ENCODE results near the gene WFDC10B. TPM values are rescaled to one million over a fixed set of nuclear protein-coding genes. Genes with fewer than 3 reads are reported as not detected.

WFDC10B gene
- total and polyA plus RNA-seq, 9 of the 15 experiments (the other 6 are each of a cell fraction or from before 2014, with no cell fraction given): not detected

GRCh38 chr20:45649312-45649863 is 55.4 kb downstream of the WFDC10B start:
- Histone ChIP-seq H3K27ac (ENCODE audit: extremely low read depth, low read depth, low read length) (no peak overlapping the region), H3K4me2 (ENCODE audit: insufficient read depth, low read length) (no peak overlapping the region), H3K4me1 (replicated peaks in 1 of 2; ENCODE audit: control insufficient read depth in 2 of 2, insufficient read depth in 2 of 2, low read length in 2 of 2) (no peaks in the 10 kb centered on the region), H3K9ac (ENCODE audit: insufficient read depth in 1 of 2, low read depth in 2 of 2, low read length in 2 of 2) (no peak overlapping the region), H3K9me3 (replicated peaks; ENCODE audit: control insufficient read depth, insufficient read depth, low read depth, low read length) (no peaks in the 10 kb centered on the region), H4K20me1 (replicated peaks; ENCODE audit: control insufficient read depth, insufficient read depth, low read length) (no peaks in the 10 kb centered on the region), H3K27me3 (ENCODE audit: control insufficient read depth in 2 of 2, insufficient read depth in 2 of 2, low read length in 2 of 2) (peaks cover 0 to 4% of the 10 kb centered on the region in 2 experiments; a peak in 1 of 5 replicates), H2AFZ (ENCODE audit: low read depth, low read length) (no peak overlapping the region), H3K4me3 (no peak overlapping the region), H3K36me3 (ENCODE audit: control insufficient read depth, insufficient read depth, low read length) (no peaks in the 10 kb centered on the region), H3K79me2 (ENCODE audit: control insufficient read depth, insufficient read depth, low read length) (no peaks in the 10 kb centered on the region), H3K9me1 (ENCODE audit: control insufficient read depth, insufficient read depth, low read length) (peaks cover 2% of the 10 kb centered on the region)
- ATAC-seq: no peak
- whole genome bisulfite sequencing (ENCODE audit: insufficient coverage, low coverage, missing lambda C conversion rate): 7% methylated on average over 6 of the region's 6 CpGs
- no peak for FAIRE-seq
- BruUV-seq (replicated peaks): no TSS peak
- no peak for DNase-seq (ENCODE audit: extremely low read depth in 1 of 4, low spot score in 3 of 4)
- in situ Hi-C loops (cut with MboI) (no loop called here), intact Hi-C loops (cut with micrococcal nuclease) (no loop called here)
- CTCF ChIA-PET (ENCODE audit: low intra/inter-chr PET ratio): no interaction called here
- POLR2A ChIA-PET: no interaction called here
- TF ChIP-seq GTF2B (IDR thresholded peaks at IDR 0.05; ENCODE audit: extremely low read depth, insufficient read length) (no peak), SPI1 (IDR thresholded peaks at IDR 0.05; ENCODE audit: borderline replicate concordance, low read depth, low read length) (no peak), FOXJ3 (CRISPR knock-in tag; IDR thresholded peaks at IDR 0.05) (no peak), MXI1 (IDR thresholded peaks at IDR 0.05; ENCODE audit: low read depth, low read length) (no peak), POLR3G (IDR thresholded peaks at IDR 0.05; ENCODE audit: extremely low read depth, insufficient read length, insufficient replicate concordance) (no peak), RBM22 (IDR thresholded peaks at IDR 0.05; ENCODE audit: low read depth, low read length, poor library complexity, severe bottlenecking) (no peak), EP400 (IDR thresholded peaks at IDR 0.05) (no peak), CCAR2 (IDR thresholded peaks at IDR 0.05; ENCODE audit: low read depth, low read length) (no peak), TRIM25 (IDR thresholded peaks at IDR 0.05; ENCODE audit: borderline replicate concordance) (no peak), NR2C2 (CRISPR knock-in tag; IDR thresholded peaks at IDR 0.05) (no peak), NR2C2 (tag; IDR thresholded peaks at IDR 0.05) (no peak), TCFL5 (CRISPR knock-in tag; conservative IDR thresholded peaks at IDR 0.05) (no peak), POLR2G (IDR thresholded peaks at IDR 0.05; ENCODE audit: low read depth, low read length) (no peak)
- TF ChIP-seq, protein P1, sequence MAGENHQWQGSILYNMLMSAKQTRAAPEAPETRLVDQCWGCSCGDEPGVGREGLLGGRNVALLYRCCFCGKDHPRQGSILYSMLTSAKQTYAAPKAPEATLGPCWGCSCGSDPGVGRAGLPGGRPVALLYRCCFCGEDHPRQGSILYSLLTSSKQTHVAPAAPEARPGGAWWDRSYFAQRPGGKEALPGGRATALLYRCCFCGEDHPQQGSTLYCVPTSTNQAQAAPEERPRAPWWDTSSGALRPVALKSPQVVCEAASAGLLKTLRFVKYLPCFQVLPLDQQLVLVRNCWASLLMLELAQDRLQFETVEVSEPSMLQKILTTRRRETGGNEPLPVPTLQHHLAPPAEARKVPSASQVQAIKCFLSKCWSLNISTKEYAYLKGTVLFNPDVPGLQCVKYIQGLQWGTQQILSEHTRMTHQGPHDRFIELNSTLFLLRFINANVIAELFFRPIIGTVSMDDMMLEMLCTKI (IDR thresholded peaks at IDR 0.05; ENCODE audit: partially characterized antibody): no peak
- TF ChIP-seq, protein P2, sequence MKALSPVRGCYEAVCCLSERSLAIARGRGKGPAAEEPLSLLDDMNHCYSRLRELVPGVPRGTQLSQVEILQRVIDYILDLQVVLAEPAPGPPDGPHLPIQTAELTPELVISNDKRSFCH (CRISPR knock-in tag; IDR thresholded peaks at IDR 0.05): no peak
- TF ChIP-seq, protein P2 (tag; IDR thresholded peaks at IDR 0.05): no peak
- TF ChIP-seq, protein P3, sequence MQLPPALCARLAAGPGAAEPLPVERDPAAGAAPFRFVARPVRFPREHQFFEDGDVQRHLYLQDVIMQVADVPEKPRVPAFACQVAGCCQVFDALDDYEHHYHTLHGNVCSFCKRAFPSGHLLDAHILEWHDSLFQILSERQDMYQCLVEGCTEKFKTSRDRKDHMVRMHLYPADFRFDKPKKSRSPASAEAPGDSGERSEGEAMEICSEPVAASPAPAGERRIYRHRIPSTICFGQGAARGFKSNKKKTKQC (CRISPR knock-in tag; IDR thresholded peaks at IDR 0.05): no peak

Data from K562 (cell line).